ENCODE results near the gene PSMD9. TPM values are rescaled to one million over a fixed set of nuclear protein-coding genes. Genes with fewer than 3 reads are reported as not detected.
"Not testable (repeated sequence)": the region's sequence is repeated elsewhere in the genome, so short reads cannot be mapped to it uniquely, and the experiment has no call there.

Gene PSMD9
- 10 to 100 TPM in 11 of 12 donors, not detected in 1; 34.6 to 46.5 (median 41.9) TPM for polyA plus RNA-seq (ENCODE audit: insufficient read length in 12 of 12)
- long read RNA-seq, donor 1, transcript PSMD9-207 (6 exons, 2,784 nt): major isoform, 30 of 71 reads
- long read RNA-seq, donor 1, transcript PSMD9-202 (2 exons, 2,087 nt): minor isoform, 5 of 71 reads
- long read RNA-seq, donor 1, partial matches to known transcripts: 26 of 71 reads
- long read RNA-seq, donor 1, other reads (novel, unspliced or antisense): 0 of 71 reads
- long read RNA-seq, donor 2, transcript PSMD9-207 (6 exons, 2,784 nt): major isoform, 35 of 61 reads
- long read RNA-seq, donor 2, partial matches to known transcripts: 17 of 61 reads
- long read RNA-seq, donor 2, other reads (novel, unspliced or antisense): 0 of 61 reads
- long read RNA-seq, donor 3, transcript PSMD9-207 (6 exons, 2,784 nt): major isoform, 10 of 23 reads
- long read RNA-seq, donor 3, partial matches to known transcripts: 9 of 23 reads
- long read RNA-seq, donor 3, other reads (novel, unspliced or antisense): 0 of 23 reads
- long read RNA-seq, donor 4, transcript PSMD9-207 (6 exons, 2,784 nt): major isoform, 11 of 29 reads
- long read RNA-seq, donor 4, partial matches to known transcripts: 15 of 29 reads
- long read RNA-seq, donor 4, other reads (novel, unspliced or antisense): 0 of 29 reads
- long read RNA-seq, donor 5, transcript PSMD9-207 (6 exons, 2,784 nt): major isoform, 36 of 54 reads
- long read RNA-seq, donor 5, partial matches to known transcripts: 11 of 54 reads
- long read RNA-seq, donor 5, other reads (novel, unspliced or antisense): 0 of 54 reads
- long read RNA-seq, donor 6, transcript PSMD9-207 (6 exons, 2,784 nt): major isoform, 12 of 33 reads
- long read RNA-seq, donor 6, partial matches to known transcripts: 16 of 33 reads
- long read RNA-seq, donor 6, other reads (novel, unspliced or antisense): 0 of 33 reads
- long read RNA-seq, donor 7, transcript PSMD9-207 (6 exons, 2,784 nt): major isoform, 16 of 32 reads
- long read RNA-seq, donor 7, partial matches to known transcripts: 9 of 32 reads
- long read RNA-seq, donor 7, other reads (novel, unspliced or antisense): 0 of 32 reads
- long read RNA-seq, donor 8, transcript PSMD9-207 (6 exons, 2,784 nt): major isoform, 34 of 66 reads
- long read RNA-seq, donor 8, partial matches to known transcripts: 22 of 66 reads
- long read RNA-seq, donor 8, other reads (novel, unspliced or antisense): 0 of 66 reads
- long read RNA-seq, donor 9, transcript PSMD9-207 (6 exons, 2,784 nt): major isoform, 18 of 37 reads
- long read RNA-seq, donor 9, partial matches to known transcripts: 14 of 37 reads
- long read RNA-seq, donor 9, other reads (novel, unspliced or antisense): 0 of 37 reads
- long read RNA-seq, donor 10, transcript PSMD9-207 (6 exons, 2,784 nt): major isoform, 26 of 57 reads
- long read RNA-seq, donor 10, partial matches to known transcripts: 22 of 57 reads
- long read RNA-seq, donor 10, other reads (novel, unspliced or antisense): 0 of 57 reads
- long read RNA-seq, donor 11, transcript PSMD9-207 (6 exons, 2,784 nt): major isoform, 25 of 53 reads
- long read RNA-seq, donor 11, partial matches to known transcripts: 20 of 53 reads
- long read RNA-seq, donor 11, other reads (novel, unspliced or antisense): 0 of 53 reads

GRCh38 chr12:121888478-121889273 is at the start of gene PSMD9:
Gene PSMD9 (plus strand): TSS chr12:121888790. CDS start chr12:121888857, 67 bp downstream.
- DNase-seq: peak; percentile 98

- peak; percentile 91 for DNase-seq
Observed at GRCh38 chr12:121839106-121839992, 49.2 kb upstream of the PSMD9 start.

- no peak for DNase-seq
Observed at GRCh38 chr12:121839993-121840761, 48.4 kb upstream of the PSMD9 start.

- no peak for DNase-seq
Observed at GRCh38 chr12:121843236-121843982, 45.2 kb upstream of the PSMD9 start.

- no peak for DNase-seq
Observed at GRCh38 chr12:121845701-121846100, 42.9 kb upstream of the PSMD9 start.

- no peak for DNase-seq
Observed at GRCh38 chr12:121849211-121849610, 39.4 kb upstream of the PSMD9 start.

GRCh38 chr12:121849665-121850064 is 38.9 kb upstream of the PSMD9 start:
- no peak for DNase-seq

GRCh38 chr12:121852392-121852791 is 36.2 kb upstream of the PSMD9 start:
- DNase-seq: not testable (repeated sequence)

- DNase-seq: no peak
Observed at GRCh38 chr12:121857322-121858246, 31.0 kb upstream of the PSMD9 start.

GRCh38 chr12:121858318-121858661 is 30.3 kb upstream of the PSMD9 start:
- no peak for DNase-seq

GRCh38 chr12:121858662-121859572 is 29.7 kb upstream of the PSMD9 start, which contains the start of gene HPD:
Gene HPD (minus strand): TSS chr12:121858859. CDS start chr12:121858823, 36 bp downstream.
- DNase-seq: peak; percentile 43

- no peak for DNase-seq
Observed at GRCh38 chr12:121860257-121860656, 28.3 kb upstream of the PSMD9 start.

- not testable (repeated sequence) for DNase-seq
Observed at GRCh38 chr12:121860699-121861098, 27.9 kb upstream of the PSMD9 start.

GRCh38 chr12:121861636-121862254 is 26.8 kb upstream of the PSMD9 start:
- no peak for DNase-seq

GRCh38 chr12:121866331-121866730 is 22.3 kb upstream of the PSMD9 start:
- DNase-seq: peak; percentile 32
